IPS-11a (cell line): Measurements from ENCODE around the gene ETV3.

Source experiments
- H3K4me3 ChIP-seq: one replicate; pipeline ENCODE4 v1.5.1; 2013; ENCODE audit warnings: low read depth, low read length, control low read depth

The ETV3 gene

GRCh38 chr1:157095091-157095490 lies 43.1 kb downstream of the ETV3 start:
- H3K4me3 ChIP-seq, result no peak overlapping the region

- no peak overlapping the region for H3K4me3 ChIP-seq
Measured at GRCh38 chr1:157092831-157093230, 45.4 kb downstream of the ETV3 start.

- no peak overlapping the region for H3K4me3 ChIP-seq
Measured at GRCh38 chr1:157091668-157092273, 46.4 kb downstream of the ETV3 start.

GRCh38 chr1:157091186-157091585 lies 47.0 kb downstream of the ETV3 start:
- no peak overlapping the region for H3K4me3 ChIP-seq

GRCh38 chr1:157090771-157091170 lies 47.4 kb downstream of the ETV3 start:
- no peak overlapping the region for H3K4me3 ChIP-seq

- H3K4me3 ChIP-seq, result no peak overlapping the region
Measured at GRCh38 chr1:157090196-157090647, 48.0 kb downstream of the ETV3 start.

- H3K4me3 ChIP-seq, result no peak overlapping the region
Measured at GRCh38 chr1:157089789-157090188, 48.4 kb downstream of the ETV3 start.

GRCh38 chr1:157088607-157089006 lies 49.6 kb downstream of the ETV3 start:
- H3K4me3 ChIP-seq, result no peak overlapping the region

- H3K4me3 ChIP-seq, result no peak overlapping the region
Measured at GRCh38 chr1:157087030-157087429, 51.2 kb downstream of the ETV3 start.

- no peak overlapping the region for H3K4me3 ChIP-seq
Measured at GRCh38 chr1:157086299-157086698, 51.9 kb downstream of the ETV3 start.

GRCh38 chr1:157085421-157085820 lies 52.8 kb downstream of the ETV3 start:
- H3K4me3 ChIP-seq, result no peak overlapping the region

- no peak overlapping the region for H3K4me3 ChIP-seq
Measured at GRCh38 chr1:157084720-157085119, 53.5 kb downstream of the ETV3 start.

- H3K4me3 ChIP-seq, result no peak overlapping the region
Measured at GRCh38 chr1:157081707-157082106, 56.5 kb downstream of the ETV3 start.

GRCh38 chr1:157080714-157081113 lies 57.5 kb downstream of the ETV3 start:
- H3K4me3 ChIP-seq, result no peak overlapping the region

- H3K4me3 ChIP-seq, result no peak overlapping the region
Measured at GRCh38 chr1:157077394-157077793, 60.8 kb downstream of the ETV3 start.

GRCh38 chr1:157073944-157074685 lies 64.1 kb downstream of the ETV3 start:
- H3K4me3 ChIP-seq, result no peak overlapping the region
